Endothelial cell of umbilical vein (primary cell): Measurements from ENCODE around the gene CADPS. TPM values are rescaled to one million over a fixed set of nuclear protein-coding genes. Genes with fewer than 3 reads are reported as not detected.

Source experiments
- BruUV-seq: library from RNA; stranded (reverse); fragments of 400-500 nt; replicated peaks from 2 replicates; lab custom pipeline; 2021; lab: Mats Ljungman, UMichigan
- CTCF ChIA-PET: fragments of 300-600, 350-600 bp; sonication (Branson Sonifier 250); formaldehyde crosslinking; loops from one replicate; lab custom pipeline; 2021; ENCODE audit warnings: antibody characterized with exemption, inconsistent platforms; lab: Charles Lee
- POLR2A ChIA-PET: fragments of 300-600, 350-600 bp; sonication (Branson Sonifier 250); formaldehyde crosslinking; loops from one replicate; lab custom pipeline; 2021; ENCODE audit warnings: antibody characterized with exemption, inconsistent platforms; lab: Charles Lee
- DNase-seq: peaks from one replicate; pipeline ENCODE4 v3.0.0-alpha.2; 2011; ENCODE audit warnings: low read depth, low spot score
- FAIRE-seq: peaks from 2 replicates; lab custom pipeline; 2011; peaks lifted over from hg19 to GRCh38; lab: Jason Lieb, UNC
- H2AFZ ChIP-seq: 2 replicates; pipeline ENCODE4 v1.6.0; 2012; ENCODE audit warnings: low read depth, low read length, control low read depth, inconsistent platforms
- H3K27ac ChIP-seq: 2 replicates; pipeline ENCODE4 v1.5.1; 2011; ENCODE audit warnings: low read depth, mild to moderate bottlenecking, control low read depth, low read length, moderate library complexity; ENCODE audit not compliant: insufficient read depth
- H3K27me3 ChIP-seq, 2 experiments: 2 replicates each; pipeline versions ENCODE4 v1.6.0 to v1.6.1; 2011; ENCODE audit warnings: low read length in 2 of 2, mixed read lengths in 1 of 2; ENCODE audit not compliant: control insufficient read depth in 2 of 2, insufficient read depth in 2 of 2
- H3K36me3 ChIP-seq, 2 experiments: 2 replicates in 1 of 2; 3 replicates in 1 of 2; pipeline ENCODE4 v1.5.1; 2011; ENCODE audit warnings: low read length in 2 of 2, mild to moderate bottlenecking in 1 of 2, moderate library complexity in 1 of 2; ENCODE audit not compliant: control insufficient read depth in 2 of 2, insufficient read depth in 2 of 2; ENCODE audit errors: extremely low read depth in 1 of 2
- H3K4me1 ChIP-seq: 3 replicates; pipeline ENCODE4 v1.5.1; 2011; ENCODE audit warnings: mild to moderate bottlenecking, low read length; ENCODE audit not compliant: control insufficient read depth, insufficient read depth; ENCODE audit errors: extremely low read depth
- H3K4me2 ChIP-seq: 2 replicates; pipeline ENCODE4 v1.6.1; 2011; ENCODE audit warnings: low read length, control low read depth, mixed read lengths; ENCODE audit not compliant: insufficient read depth
- H3K4me3 ChIP-seq, 3 experiments: fragments of 200-600 bp in 1 of 3; sonication (generic), shearing (Covaris generic) in 1 of 3; replicated peaks in 1 of 3; 2 replicates each; pipeline ENCODE4 v1.5.1; 2011 to 2016; ENCODE audit warnings: control low read depth in 3 of 3, low read length in 3 of 3, mild to moderate bottlenecking in 2 of 3, inconsistent platforms in 1 of 3, low read depth in 1 of 3, moderate library complexity in 1 of 3; ENCODE audit not compliant: insufficient read depth in 1 of 3
- H3K79me2 ChIP-seq: 2 replicates; pipeline ENCODE4 v1.6.0; 2012; ENCODE audit warnings: low read length, inconsistent platforms; ENCODE audit not compliant: control insufficient read depth, insufficient read depth
- H3K9ac ChIP-seq: replicated peaks from 2 replicates; pipeline ENCODE3; 2011; ENCODE audit warnings: low read length, control low read depth; ENCODE audit not compliant: insufficient read depth; ENCODE audit errors: extremely low read depth
- H3K9me1 ChIP-seq: replicated peaks from 3 replicates; pipeline ENCODE4 v1.6.0; 2011; ENCODE audit warnings: mild to moderate bottlenecking, low read length; ENCODE audit not compliant: control insufficient read depth, insufficient read depth; ENCODE audit errors: extremely low read depth
- H3K9me3 ChIP-seq: replicated peaks from 2 replicates; pipeline ENCODE4 v1.5.1; 2012; ENCODE audit warnings: low read length, inconsistent platforms; ENCODE audit not compliant: control insufficient read depth, insufficient read depth
- H4K20me1 ChIP-seq: replicated peaks from 2 replicates; pipeline ENCODE3; 2011; ENCODE audit warnings: mild to moderate bottlenecking, low read length; ENCODE audit not compliant: control insufficient read depth, insufficient read depth; ENCODE audit errors: extremely low read depth
- EZH2 ChIP-seq: IDR thresholded peaks from 2 replicates; pipeline ENCODE4 v1.6.1; 2012; ENCODE audit warnings: borderline replicate concordance, low read depth, mild to moderate bottlenecking, moderate library complexity, low read length, inconsistent platforms; ENCODE audit not compliant: severe bottlenecking
- FOS ChIP-seq: IDR thresholded peaks from 2 replicates; pipeline ENCODE4 v1.6.1; 2011; ENCODE audit warnings: mild to moderate bottlenecking, low read length, moderate library complexity, borderline replicate concordance; ENCODE audit not compliant: insufficient read depth
- GATA2 ChIP-seq: IDR thresholded peaks from 2 replicates; pipeline ENCODE4 v1.7.0; 2011; ENCODE audit warnings: low read depth, mild to moderate bottlenecking, moderate library complexity, mixed read lengths, low read length; ENCODE audit not compliant: insufficient read length, insufficient read depth
- JUN ChIP-seq: IDR thresholded peaks from 2 replicates; pipeline ENCODE4 v1.6.1; 2011; ENCODE audit warnings: borderline replicate concordance, low read depth; ENCODE audit not compliant: insufficient read length, insufficient read depth
- MYC ChIP-seq: IDR thresholded peaks from one replicate; pipeline ENCODE4 v1.6.1; 2011; ENCODE audit warnings: mild to moderate bottlenecking, low read depth, low read length
- POLR2A ChIP-seq: IDR thresholded peaks from 2 replicates; pipeline ENCODE4 v1.6.1; 2012; ENCODE audit warnings: low read depth, mild to moderate bottlenecking, control low read depth, low read length
- POLR2AphosphoS5 ChIP-seq: IDR thresholded peaks from 2 replicates; pipeline ENCODE4 v1.6.1; 2012; ENCODE audit warnings: low read depth, mild to moderate bottlenecking, control low read depth, low read length, moderate library complexity; ENCODE audit not compliant: insufficient read depth
- dilution Hi-C: fragments of 300-500 bp; cut with MboI; formaldehyde crosslinking; loops from one replicate; pipeline ENCODE4 v1.15.0; 2019; ENCODE audit warnings: low sequenced_read_pairs; ENCODE audit not compliant: extremely low pct_ligation_motif_present
- intact Hi-C: fragments of 100-400 bp; cut with micrococcal nuclease; formaldehyde crosslinking; loops from one replicate; pipeline ENCODE4 v1.10.0; 2022
- polyA plus RNA-seq, 4 experiments: library from polyadenylated mRNA; depleted of rRNA in 3 of 4; stranded (reverse) in 3 of 4; unstranded in 1 of 4; fragments of >200 nt; gene quantifications; 2 replicates each; pipeline versions ENCODE4 v1.2.1 to v1.2.3, GENCODE V29; 2011 to 2012; ENCODE audit warnings: missing spikeins in 1 of 4
- total RNA-seq: library from RNA; stranded (reverse); gene quantifications from 2 replicates; pipeline ENCODE4 v1.2.3, GENCODE V29; 2021
- TF ChIP-seq, protein P1 (sequence below): IDR thresholded peaks from 2 replicates; pipeline ENCODE4 v1.6.1; 2011; ENCODE audit not compliant: insufficient read depth, insufficient read length
- TF ChIP-seq, protein P2 (sequence below), 2 donors: IDR thresholded peaks; 1 replicate in 1 of 2; 2 replicates in 1 of 2; pipeline ENCODE4 v1.5.1; 2011; ENCODE audit warnings: low read length in 2 of 2, mild to moderate bottlenecking in 2 of 2, moderate library complexity in 2 of 2, control low read depth in 1 of 2, inconsistent platforms in 1 of 2, low read depth in 1 of 2; ENCODE audit not compliant: insufficient read depth in 1 of 2; ENCODE audit errors: extremely low read depth in 1 of 2

The CADPS gene
- total and polyA plus RNA-seq, 2 donors (not counting 3 experiments of a cell fraction or from before 2014, with no cell fraction given): not detected

DNA sequence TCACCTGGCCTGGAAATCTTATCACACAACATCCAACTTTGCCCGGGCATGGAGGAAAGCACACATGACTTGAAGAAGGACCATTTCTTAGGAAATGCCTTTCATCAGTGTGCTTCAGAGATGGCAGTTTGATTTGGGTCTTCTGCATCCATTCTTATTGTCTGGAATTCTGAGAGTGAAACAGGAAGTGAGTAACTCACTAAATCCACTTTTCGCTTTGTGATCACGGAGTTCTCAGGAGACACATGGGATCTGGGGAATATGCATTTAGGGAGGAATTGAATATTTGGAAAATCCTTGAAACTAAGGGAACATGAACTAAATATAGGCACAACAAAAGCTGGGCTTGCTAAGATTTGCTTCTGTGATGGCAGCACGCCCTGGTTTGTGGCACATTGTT lies 289.4 kb downstream of the CADPS start:
- no peaks in the 10 kb centered on the region for H3K27me3 ChIP-seq
- H4K20me1 ChIP-seq: no peaks in the 10 kb centered on the region
- TF ChIP-seq EZH2 (no peak), POLR2A (no peak), GATA2 (no peak), JUN (peak; percentile 35), MYC (no peak), POLR2AphosphoS5 (peak; percentile 10), FOS (peak; percentile 36)
- TF ChIP-seq, protein P1, sequence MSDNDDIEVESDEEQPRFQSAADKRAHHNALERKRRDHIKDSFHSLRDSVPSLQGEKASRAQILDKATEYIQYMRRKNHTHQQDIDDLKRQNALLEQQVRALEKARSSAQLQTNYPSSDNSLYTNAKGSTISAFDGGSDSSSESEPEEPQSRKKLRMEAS: no peak
- TF ChIP-seq, protein P2, sequence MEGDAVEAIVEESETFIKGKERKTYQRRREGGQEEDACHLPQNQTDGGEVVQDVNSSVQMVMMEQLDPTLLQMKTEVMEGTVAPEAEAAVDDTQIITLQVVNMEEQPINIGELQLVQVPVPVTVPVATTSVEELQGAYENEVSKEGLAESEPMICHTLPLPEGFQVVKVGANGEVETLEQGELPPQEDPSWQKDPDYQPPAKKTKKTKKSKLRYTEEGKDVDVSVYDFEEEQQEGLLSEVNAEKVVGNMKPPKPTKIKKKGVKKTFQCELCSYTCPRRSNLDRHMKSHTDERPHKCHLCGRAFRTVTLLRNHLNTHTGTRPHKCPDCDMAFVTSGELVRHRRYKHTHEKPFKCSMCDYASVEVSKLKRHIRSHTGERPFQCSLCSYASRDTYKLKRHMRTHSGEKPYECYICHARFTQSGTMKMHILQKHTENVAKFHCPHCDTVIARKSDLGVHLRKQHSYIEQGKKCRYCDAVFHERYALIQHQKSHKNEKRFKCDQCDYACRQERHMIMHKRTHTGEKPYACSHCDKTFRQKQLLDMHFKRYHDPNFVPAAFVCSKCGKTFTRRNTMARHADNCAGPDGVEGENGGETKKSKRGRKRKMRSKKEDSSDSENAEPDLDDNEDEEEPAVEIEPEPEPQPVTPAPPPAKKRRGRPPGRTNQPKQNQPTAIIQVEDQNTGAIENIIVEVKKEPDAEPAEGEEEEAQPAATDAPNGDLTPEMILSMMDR (IDR thresholded peaks at IDR 0.05; ENCODE audit: extremely low read depth in 1 of 2, insufficient read depth in 1 of 2, low read depth in 1 of 2, low read length in 2 of 2): no peak
- no peaks in the 10 kb centered on the region for H3K36me3 ChIP-seq
- H3K9me1 ChIP-seq: no peaks in the 10 kb centered on the region
- H2AFZ ChIP-seq: peak overlapping the region; percentile 86
- DNase-seq: peak; percentile 65
- no peaks in the 10 kb centered on the region for H3K79me2 ChIP-seq
- ChIA-PET CTCF (interaction anchor here (1.7 kb wide), 1 partner anchor 11 kb away, joined by 9 read pairs; no protein-coding TSS in a partner anchor), POLR2A (no interaction called here)
- dilution Hi-C loops: no loop called here
- FAIRE-seq: peak; percentile 94
- H3K9me3 ChIP-seq: no peaks in the 10 kb centered on the region
- H3K9ac ChIP-seq: peak overlapping the region; percentile 52
- BruUV-seq: no TSS peak
- peak overlapping the region; percentile 79 for H3K27ac ChIP-seq
- peak overlapping the region; percentile 37 for H3K4me2 ChIP-seq
- H3K4me1 ChIP-seq: peaks cover 38% of the 10 kb centered on the region
- intact Hi-C loops: no loop called here
- no peak overlapping the region for H3K4me3 ChIP-seq
